HG03097 (cell line): ENCODE data around the gene CCDC171.
A peak's percentile ranks its signal among the peaks of the same experiment; 100 is the strongest.
"Not testable (repeated sequence)": the region's sequence is repeated elsewhere in the genome, so short reads cannot be mapped to it uniquely, and the experiment has no call there.

Experiments used
- ATAC-seq: cut with Tn5 transposase; IDR thresholded peaks from one replicate; pipeline ENCODE4 v1.9.1; 2021; ENCODE audit not compliant: unreplicated experiment, low FRiP score

The CCDC171 gene

GRCh38 chr9:15549611-15550010 lies 3.2 kb upstream of the CCDC171 start:
- ATAC-seq: no peak

GRCh38 chr9:15553528-15553898 lies 670 bp downstream of the CCDC171 start:
- ATAC-seq: peak; percentile 20

GRCh38 chr9:15570769-15571168 lies 17.9 kb downstream of the CCDC171 start:
- no peak for ATAC-seq

- no peak for ATAC-seq
These were observed 19.4 kb downstream of the CCDC171 start for GRCh38 chr9:15572200-15572770.

DNA sequence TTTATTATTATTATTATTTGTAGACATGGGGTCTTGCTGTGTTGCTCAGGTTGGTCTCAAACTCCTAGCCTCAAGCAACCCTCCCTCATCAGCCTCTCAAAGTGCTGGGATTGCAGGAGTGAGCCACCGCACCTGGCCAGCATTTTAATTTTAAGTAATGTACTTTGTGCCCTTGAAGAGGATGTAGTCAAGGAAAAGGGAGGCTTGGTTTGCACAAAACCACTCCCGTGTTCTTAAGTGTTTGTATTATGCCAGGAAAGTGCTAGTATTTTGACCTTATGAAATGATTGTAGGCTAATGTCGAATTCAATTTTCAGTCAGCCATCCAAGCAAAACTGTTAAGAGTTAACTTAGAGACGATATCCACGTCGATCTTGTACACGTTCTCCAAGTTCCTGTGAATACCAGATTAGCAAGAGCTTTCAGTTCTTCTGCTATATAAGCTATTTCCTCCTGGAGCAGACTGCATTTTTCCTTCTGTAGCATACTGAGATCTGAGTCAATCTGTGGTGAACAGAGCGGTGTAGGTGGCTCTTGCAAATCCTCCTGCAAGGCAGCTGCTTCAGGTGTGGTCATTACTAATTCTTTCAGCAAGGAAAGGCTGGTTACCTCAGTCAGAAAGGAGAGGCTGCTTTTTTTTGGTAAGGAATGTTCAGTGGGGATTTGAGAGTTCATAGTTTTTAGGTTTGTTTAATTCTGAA lies 23.7 kb downstream of the CCDC171 start:
- ATAC-seq: no peak

DNA sequence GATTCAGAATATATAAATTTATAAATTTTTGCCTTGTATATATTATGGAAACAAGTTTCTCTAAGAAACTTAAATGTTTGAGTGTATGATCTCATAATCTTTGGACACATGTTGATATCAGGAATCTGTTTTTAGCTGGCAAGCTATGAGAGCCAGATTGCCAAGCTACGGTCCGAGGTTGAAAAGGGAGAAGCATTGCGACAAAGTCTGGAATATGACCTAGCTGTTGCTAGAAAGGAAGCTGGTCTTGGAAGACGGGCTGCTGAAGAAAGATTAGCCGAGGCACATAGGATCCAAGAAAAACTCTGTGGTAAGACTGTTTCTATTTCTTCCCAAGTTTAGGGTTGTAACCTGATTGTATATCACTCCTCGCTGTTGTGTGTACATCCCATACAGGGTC lies 25.9 kb downstream of the CCDC171 start:
- ATAC-seq: no peak

GRCh38 chr9:15584379-15584778 lies 31.5 kb downstream of the CCDC171 start:
- no peak for ATAC-seq

DNA sequence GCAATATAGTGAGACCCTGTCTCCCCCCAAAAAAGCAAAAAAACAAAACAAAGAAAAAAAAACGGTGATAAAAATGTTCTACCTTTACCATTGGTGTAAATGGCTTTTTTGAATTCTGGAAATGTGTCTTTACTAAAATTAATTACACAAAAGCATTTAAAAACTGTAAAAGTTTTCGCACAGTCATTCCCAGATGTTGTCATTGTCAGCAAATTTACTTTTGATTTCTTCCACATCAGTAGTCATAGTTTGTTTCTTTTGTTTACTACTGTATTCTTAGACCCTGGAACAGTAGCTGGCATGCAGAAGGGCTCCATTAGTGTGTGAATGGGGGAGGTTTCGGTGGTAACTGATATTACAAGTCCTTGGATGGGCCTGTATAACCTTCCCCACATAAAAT lies 39.5 kb downstream of the CCDC171 start:
- ATAC-seq: no peak

GRCh38 chr9:15592940-15593339 lies 40.1 kb downstream of the CCDC171 start:
- not testable (repeated sequence) for ATAC-seq

- not testable (repeated sequence) for ATAC-seq
These were observed 48.0 kb downstream of the CCDC171 start for GRCh38 chr9:15600666-15601330.

DNA sequence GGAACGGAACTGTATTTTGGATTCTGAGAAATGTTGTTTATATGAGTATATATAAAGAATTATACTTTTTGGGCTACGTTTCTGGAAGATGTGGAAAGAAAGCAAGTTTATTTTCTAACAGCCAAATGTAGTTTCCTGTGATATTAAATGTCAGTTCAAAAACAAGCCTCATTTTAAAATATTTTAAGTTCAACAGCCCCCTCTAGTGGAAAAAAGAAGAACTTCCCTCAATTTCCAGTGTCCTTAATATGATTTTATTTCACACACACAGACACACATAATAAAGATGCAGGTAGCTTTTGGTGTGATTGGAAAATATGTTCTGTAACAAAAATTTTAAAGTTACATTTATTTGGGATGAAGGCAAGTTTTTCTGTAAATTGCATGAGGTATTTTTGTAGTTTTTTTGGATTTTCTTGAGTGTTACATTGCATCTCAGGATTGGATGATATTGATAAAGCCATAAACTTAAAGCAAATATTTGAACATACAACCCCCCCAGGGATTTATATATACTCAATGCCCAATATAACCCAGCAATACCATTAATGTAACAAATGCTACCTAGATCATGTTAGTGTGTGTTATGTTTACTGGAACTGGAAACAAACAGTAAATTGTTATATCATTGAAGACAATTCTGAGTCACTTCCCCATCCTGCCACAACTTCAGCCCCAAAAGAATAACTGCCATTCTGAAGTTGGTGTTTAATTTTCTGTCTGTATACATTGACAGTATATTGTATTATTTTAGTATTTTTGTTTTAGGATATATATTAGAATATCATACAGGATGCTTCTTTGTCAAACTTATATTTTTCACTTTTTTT lies 54.0 kb downstream of the CCDC171 start:
- no peak for ATAC-seq

DNA sequence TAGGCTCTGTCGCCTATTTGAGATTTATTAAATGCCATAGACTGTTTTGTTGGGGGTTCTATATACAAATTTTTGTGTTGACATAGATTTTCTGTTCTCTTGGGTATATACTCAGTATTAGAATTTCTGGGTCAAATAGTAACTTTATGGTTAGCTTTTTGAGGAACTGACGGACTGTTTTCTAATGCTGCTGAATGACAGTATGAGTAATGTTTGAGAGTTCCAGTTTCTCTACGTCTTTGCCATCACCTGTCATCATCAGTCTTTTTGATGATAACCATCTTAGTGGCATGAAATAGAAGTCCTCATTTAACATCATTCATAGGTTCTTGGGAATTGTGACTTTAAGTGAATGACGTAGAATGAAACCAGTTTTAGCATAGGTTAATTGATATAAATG lies 60.1 kb downstream of the CCDC171 start:
- peak; percentile 70 for ATAC-seq

GRCh38 chr9:15617782-15618181 lies 64.9 kb downstream of the CCDC171 start:
- ATAC-seq: no peak

- no peak for ATAC-seq
These were observed 65.9 kb downstream of the CCDC171 start for GRCh38 chr9:15618540-15619331.

DNA sequence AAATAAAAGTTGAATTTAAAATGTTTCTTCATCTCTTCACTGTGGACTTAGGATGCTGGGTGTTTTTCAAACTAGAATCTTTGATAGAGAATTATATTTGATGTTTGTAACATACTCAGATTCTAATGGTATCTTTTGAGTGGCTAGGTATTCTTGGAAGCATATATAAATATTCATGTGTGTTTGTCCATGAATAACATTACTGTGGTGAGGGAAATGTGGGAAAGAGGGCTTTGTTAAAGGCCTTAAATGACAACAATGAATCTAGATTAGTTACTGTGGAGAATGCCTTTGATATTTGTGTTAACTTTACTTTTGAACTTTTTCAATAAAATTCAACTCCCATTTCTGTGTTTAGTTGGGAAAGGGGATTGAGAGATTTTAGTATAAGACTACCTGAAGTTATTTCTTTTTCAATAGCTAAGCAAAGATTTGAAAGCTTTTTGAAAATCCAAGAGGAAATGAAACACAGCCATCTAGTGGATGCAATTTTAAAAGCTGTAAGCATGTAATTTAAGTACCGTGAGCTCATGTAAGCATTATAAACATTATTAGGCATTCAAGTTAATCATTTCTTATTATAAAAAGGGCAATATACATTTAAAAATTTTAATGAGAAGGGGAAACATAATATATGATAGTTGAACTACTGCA lies 69.6 kb downstream of the CCDC171 start:
- ATAC-seq: no peak

DNA sequence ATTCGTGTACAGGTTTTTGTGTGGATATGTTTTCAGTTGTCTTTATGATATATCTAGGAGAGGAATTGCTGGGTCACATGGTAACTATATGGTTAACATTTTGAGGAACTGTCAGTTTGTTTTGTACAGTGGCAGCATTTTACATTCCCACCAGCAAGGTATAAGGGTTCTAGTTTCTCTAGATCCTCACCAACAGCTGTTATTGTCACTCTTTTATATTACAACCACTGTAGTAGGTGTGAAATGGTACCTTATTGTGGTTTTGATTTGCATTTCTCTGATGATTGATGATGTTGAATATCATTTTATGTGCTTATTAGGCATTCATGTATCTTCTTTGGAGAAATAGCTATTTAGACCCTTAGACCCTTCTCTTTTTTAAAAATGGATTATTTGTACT lies 82.9 kb downstream of the CCDC171 start:
- ATAC-seq: no peak

DNA sequence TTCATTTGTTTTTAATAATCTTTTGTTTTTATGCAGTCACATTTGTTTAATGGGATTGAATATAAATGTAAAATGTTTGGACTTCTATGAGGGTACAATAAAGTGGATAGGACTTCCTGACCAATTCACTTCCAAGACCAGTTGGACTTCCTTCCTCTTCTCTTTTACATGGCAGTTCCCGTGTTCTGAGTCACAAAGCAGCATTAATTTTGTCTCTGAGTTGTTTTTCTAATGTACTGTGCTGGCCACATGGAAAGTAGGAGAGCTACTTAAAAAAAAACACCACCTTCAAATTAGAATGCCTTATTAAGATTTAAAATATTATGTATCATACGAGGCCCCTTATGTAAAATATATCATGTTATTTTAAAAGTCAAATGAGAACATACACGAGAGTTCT lies 87.3 kb downstream of the CCDC171 start:
- no peak for ATAC-seq

DNA sequence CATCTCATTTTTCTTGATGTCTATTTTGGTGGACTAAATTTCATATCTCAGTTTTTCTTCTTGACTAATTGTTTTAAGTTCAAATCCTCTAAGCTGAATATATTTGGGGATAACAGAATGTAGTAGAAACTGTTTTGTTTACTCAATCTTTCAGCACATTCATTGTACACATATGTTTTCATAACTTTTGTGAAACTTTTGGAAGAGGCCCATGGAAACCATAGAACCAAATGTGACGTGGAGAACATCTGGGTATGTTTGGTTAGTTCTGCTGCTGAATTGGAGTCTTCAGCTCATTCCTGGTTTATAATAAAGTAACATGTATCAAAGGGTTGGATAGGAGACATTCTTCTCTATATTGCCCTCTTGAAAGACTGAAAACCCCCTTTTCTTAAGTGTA lies 88.4 kb downstream of the CCDC171 start:
- no peak for ATAC-seq

GRCh38 chr9:15642369-15642962 lies 89.6 kb downstream of the CCDC171 start:
- no peak for ATAC-seq

DNA sequence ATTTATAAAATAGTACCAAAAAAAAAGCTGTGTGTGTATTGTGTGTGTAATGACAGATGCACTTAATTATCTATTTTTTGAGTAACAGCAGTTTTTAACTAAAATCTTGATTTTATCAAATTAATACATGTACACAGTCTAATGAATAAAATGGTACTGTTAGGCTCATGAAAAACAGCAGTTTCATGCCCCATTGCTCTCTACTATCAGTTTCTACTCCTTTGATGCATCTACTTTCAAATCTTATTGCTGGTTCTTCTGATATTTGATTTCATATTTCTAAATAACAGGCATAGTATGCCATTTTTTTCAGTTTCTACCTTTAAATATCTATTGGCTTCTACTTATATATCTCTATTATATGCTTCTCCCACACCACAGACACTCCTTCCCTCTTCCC lies 117.4 kb downstream of the CCDC171 start:
- peak; percentile 57 for ATAC-seq
